RWPE1 (cell line): ENCODE results near the gene MCOLN2.

Experiments
- CTCF ChIA-PET: fragments of 350-600 bp; sonication (Branson Sonifier 250); formaldehyde crosslinking; extraction: SDS; loops from one replicate; lab custom pipeline; 2021; lab: Yijun Ruan, JAX
- POLR2A ChIA-PET: fragments of 400-600 bp; formaldehyde crosslinking; extraction: SDS; loops from one replicate; lab custom pipeline; 2020; ENCODE audit warnings: antibody characterized with exemption; ENCODE audit not compliant: low non-redundant PET; lab: Yijun Ruan, JAX
- DNase-seq: peaks from one replicate; pipeline ENCODE4 v3.0.0; 2012; ENCODE audit warnings: low spot score
- H3K27ac ChIP-seq: fragments of 450-650 bp; 2 replicates; pipeline ENCODE4 v1.5.1; 2017
- TF ChIP-seq, protein P1 (sequence below): fragments of 450-650 bp; conservative IDR thresholded peaks from 2 replicates; pipeline ENCODE4 v1.5.1; 2017; ENCODE audit warnings: low read depth, mild to moderate bottlenecking

The MCOLN2 gene

DNA sequence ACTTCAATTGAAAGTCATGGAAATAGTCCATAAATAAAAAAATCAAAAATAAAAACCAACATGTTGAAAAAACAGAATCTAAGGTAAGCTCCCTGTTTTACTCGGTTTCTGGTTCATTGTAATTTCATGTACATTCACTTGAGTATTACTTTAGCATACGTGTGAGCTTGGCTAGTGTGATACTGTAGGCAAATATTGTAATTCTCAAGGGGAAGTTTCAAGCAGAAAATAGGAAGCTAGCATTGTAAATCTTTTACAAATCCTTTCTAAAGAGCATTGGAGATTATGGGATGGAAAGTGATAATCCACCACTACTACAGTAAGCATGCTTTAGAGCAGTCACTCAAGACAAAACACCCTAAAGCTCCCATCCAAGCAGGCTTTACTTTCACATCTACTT lies 100.6 kb downstream of the MCOLN2 start:
- no peak overlapping the region for H3K27ac ChIP-seq
- ChIA-PET POLR2A (no interaction called here), CTCF (no interaction called here)
- DNase-seq, result no peak
- TF ChIP-seq, protein P1, sequence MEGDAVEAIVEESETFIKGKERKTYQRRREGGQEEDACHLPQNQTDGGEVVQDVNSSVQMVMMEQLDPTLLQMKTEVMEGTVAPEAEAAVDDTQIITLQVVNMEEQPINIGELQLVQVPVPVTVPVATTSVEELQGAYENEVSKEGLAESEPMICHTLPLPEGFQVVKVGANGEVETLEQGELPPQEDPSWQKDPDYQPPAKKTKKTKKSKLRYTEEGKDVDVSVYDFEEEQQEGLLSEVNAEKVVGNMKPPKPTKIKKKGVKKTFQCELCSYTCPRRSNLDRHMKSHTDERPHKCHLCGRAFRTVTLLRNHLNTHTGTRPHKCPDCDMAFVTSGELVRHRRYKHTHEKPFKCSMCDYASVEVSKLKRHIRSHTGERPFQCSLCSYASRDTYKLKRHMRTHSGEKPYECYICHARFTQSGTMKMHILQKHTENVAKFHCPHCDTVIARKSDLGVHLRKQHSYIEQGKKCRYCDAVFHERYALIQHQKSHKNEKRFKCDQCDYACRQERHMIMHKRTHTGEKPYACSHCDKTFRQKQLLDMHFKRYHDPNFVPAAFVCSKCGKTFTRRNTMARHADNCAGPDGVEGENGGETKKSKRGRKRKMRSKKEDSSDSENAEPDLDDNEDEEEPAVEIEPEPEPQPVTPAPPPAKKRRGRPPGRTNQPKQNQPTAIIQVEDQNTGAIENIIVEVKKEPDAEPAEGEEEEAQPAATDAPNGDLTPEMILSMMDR, result no peak

DNA sequence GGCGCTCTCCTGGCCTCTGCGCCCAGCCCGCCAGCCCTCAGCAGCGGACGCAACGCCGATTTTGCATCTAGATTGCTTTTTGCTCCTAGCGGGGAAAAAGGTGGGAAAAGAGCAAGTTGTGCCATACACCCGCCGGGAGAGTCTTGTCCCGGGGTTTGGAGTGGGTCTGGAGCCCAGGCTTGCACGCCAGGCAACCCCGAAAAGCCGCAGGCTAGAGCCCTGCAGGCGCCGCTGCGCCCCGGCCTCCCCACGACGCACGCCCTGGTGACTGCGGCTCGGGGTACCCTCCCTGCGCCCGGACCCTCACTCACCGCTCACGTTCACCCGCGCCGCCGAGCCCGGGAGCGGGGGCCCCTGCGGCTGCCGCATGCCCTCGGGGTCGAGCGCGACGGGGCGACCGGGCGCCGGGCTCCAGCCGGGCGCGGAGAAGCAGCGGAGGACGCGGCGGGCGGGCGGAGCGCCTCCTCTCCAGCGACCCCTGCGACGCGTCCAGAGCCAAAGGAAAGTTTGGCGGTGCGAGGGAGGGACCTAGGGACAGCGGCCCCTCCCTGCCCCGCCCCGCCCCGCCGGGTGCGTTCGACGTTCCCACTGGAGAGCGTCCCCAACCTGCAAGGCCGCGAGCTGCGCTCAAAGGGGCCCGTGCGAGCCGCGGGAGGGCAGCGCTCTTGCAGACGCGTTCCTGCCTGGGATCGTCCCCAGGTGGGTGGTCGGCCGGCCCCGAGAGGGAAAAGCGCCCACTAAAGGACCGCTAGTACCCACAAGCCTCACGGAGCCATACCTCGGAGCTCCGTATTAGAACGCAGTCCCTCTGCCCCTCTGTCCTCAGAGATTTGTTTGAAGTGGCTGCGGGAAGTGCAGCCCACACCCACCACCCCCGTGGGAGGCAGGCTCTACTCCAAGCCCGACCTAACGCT lies 104.0 kb downstream of the MCOLN2 start, which contains the start of gene LPAR3:
TSS of gene LPAR3 (minus strand) at position 502 of the 914 bp plus-strand sequence. CDS start 27,086 bp downstream, outside the sequence.
- ChIA-PET POLR2A (interaction anchor here (1.0 kb wide), 1 partner anchor 50 kb away, joined by 3 read pairs; no protein-coding TSS in a partner anchor), CTCF (interaction anchor here (0.6 kb wide), 2 partner anchors 74 to 145 kb away, joined by 3 to 4 read pairs; no protein-coding TSS in a partner anchor)
- peak within 1 kb of the TSS; percentile 76 for H3K27ac ChIP-seq
- peak; percentile 39 for DNase-seq
- TF ChIP-seq, protein P1, result no peak

DNA sequence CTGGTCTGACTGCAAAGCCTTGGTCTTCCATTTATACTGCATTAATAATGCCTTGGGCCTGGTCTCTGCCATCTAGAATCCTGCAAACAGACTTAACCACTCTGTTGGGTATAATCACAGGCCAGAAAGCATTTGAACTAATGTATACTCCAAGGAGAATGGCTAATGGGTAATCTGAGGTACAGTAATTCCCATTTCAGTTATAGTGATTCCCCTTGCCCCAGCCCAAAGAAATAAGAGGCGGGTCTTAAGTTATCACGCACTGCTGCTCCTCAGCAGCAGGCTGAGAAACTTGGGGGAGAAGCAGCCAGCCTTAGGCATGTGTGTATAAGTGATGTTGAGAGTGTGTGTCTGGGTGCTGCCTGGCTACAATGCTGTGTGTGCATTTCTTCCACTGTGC lies 106.3 kb downstream of the MCOLN2 start:
- TF ChIP-seq, protein P1, result no peak
- ChIA-PET CTCF (no interaction called here), POLR2A (no interaction called here)
- DNase-seq, result no peak
- H3K27ac ChIP-seq, result no peak overlapping the region

DNA sequence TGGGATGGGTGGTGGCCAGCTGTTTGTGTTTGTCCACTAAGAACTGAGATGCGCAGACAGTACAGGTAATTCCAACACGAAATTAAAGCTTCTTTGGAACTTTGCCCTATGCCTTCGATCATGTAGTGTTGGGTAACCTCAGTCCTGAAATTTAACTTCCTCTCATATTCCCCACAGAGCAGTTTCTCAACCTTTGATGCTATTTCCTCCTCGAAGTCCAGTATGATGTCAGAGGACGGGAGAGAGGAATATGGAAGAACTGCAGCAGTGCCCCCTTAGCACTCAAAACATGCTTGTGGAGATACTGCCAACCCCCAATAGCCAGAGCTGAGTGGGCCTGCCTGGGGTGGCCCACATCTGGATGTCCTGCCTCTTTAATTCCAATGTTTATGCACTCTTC lies 107.5 kb downstream of the MCOLN2 start:
- ChIA-PET POLR2A (interaction anchor here (0.5 to 0.6 kb wide), 3 partner anchors 28 to 385 kb away, joined by 3 read pairs; no protein-coding TSS in a partner anchor), CTCF (no interaction called here)
- DNase-seq, result no peak
- peak overlapping the region; percentile 67; the same call in 1 of the 2 replicates for H3K27ac ChIP-seq
- TF ChIP-seq, protein P1, result no peak

DNA sequence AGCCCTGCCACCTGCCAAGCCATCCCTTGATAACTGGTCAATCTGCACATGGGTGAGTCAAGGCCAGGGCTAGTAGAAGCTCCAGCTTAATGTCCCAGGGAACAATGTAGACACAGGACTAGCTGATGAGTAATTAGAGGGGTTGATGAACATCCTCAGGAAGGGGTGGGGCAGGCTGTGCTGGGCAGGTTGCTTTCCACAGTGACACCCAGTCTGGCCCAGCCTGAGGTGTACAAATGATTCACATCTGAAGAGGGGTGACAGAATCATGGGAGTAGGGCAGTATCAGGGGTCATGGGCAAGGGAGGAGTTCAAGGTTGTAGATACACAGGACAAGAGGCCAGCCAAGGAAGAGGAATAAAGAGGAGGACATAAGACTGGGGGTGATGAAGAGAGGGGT lies 108.2 kb downstream of the MCOLN2 start:
- CTCF ChIA-PET, result interaction anchor here (0.6 to 0.8 kb wide), 2 partner anchors 171 to 489 kb away, joined by 3 to 4 read pairs; no protein-coding TSS in a partner anchor

More for the DNA sequence above, 108.2 kb downstream of the MCOLN2 start:
- TF ChIP-seq, protein P1, result no peak
- peak overlapping the region; percentile 67 for H3K27ac ChIP-seq
- DNase-seq, result peak; percentile 86
- POLR2A ChIA-PET, result interaction anchor here (0.6 kb wide), 1 partner anchor 27 kb away, joined by 3 read pairs; no protein-coding TSS in a partner anchor
